Renal cortex interstitium (tissue), 11 donors: ENCODE results near the gene ANO2. TPM values are rescaled to one million over a fixed set of nuclear protein-coding genes. Genes with fewer than 3 reads are reported as not detected.
A peak's percentile ranks its signal among the peaks of the same experiment; 100 is the strongest.

Experiments used
- DNase-seq, 11 donors: peaks; one replicate each; pipeline ENCODE4 v3.0.0-alpha.2; 2013; ENCODE audit warnings: low read depth in 9 of 11, low spot score in 4 of 11; ENCODE audit errors: extremely low read depth in 1 of 11
- polyA plus RNA-seq, 3 donors: library from polyadenylated mRNA; unstranded; fragments of 120-200 nt; gene quantifications; one replicate each; pipeline ENCODE4 v1.2.1, GENCODE V29; 2013; ENCODE audit not compliant: insufficient read length in 3 of 3

The ANO2 gene
- polyA plus RNA-seq, 3 donors: 3.1 to 5.6 (median 5.2) TPM

- DNase-seq: no peak
Measured at GRCh38 chr12:5797661-5798060, 147.4 kb downstream of the ANO2 start.

- DNase-seq: no peak
Measured at GRCh38 chr12:5796959-5797225, 148.2 kb downstream of the ANO2 start.

DNA sequence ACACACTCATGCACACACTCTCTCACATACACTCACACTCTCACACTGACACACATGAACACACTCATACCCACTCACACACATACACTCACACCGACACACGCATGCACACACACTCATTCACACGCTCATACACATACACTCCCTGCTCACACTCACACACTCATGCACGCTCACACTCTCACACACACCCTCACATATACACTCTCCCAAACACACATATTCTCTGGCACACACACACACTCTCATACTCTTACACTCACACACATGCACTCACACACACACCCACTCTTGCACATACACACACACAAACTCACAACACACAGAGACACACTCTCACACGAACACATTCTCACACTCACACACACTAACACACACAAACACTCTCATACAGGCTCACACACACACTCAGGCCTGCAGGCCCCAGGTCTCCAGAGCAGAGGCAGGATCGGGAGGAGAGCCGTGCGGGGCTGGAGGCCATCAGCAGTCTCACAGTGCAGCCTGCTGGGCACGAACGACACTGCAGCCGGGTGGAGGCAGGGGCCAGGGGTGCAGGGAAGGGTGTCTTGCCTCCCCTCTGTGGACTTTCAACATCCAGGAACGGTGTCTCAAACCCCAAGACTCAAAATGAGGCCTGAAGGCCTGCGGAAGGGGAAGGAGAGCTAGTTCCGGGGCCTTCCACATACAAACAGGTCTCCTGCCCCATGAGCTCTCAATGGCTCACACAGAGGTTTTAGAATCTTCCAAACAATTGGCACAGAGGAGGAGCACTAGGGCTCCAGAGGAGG lies 148.7 kb downstream of the ANO2 start:
- peak in 4 of 11 donors; percentile 28 to 40 (median 36) for DNase-seq

GRCh38 chr12:5794156-5794555 lies 150.9 kb downstream of the ANO2 start:
- no peak for DNase-seq

DNA sequence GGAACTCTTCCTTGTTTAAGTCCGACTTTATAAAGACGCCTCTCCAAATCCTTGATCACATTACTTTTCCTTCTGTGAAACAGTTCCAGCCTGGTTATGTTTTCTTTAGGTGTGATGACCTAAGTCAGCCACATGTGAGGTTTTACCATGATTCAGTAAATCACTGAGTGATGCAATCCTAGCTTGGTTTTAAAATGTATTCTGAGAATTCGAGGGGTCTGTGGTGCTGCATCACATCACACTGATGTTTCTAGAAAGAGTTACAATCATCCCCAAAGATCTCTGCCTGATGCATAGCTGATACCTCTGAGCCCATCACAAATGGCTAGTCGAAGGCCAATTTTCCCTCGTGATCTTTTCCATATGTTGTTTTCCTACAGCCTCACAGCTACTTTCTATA lies 152.7 kb downstream of the ANO2 start:
- no peak for DNase-seq

DNA sequence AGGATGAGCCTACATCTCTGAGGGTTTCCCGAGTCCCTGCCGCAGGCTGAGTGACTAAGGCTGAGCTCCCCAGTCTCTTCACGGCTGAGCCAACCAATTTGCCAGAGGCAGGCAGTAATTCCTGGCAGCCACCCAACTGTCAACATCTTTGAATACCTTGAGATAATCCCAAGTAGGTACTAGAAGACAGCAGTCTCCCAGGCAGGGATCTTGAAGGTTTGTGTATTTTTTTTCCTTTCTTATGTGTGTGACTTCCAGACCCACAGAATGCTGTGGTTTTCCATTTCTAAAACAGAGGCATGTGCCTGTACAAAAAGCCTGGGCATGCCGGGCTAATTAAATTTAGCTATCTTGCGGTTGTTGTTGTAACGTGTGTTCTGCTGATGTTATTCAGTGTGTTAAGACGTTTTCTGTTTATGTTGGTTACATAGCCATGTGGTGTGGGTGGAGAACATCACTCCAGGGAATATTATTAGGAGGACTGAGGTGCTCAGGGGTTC lies 155.5 kb downstream of the ANO2 start:
- no peak for DNase-seq

GRCh38 chr12:5787828-5788227 lies 157.2 kb downstream of the ANO2 start:
- no peak for DNase-seq

DNA sequence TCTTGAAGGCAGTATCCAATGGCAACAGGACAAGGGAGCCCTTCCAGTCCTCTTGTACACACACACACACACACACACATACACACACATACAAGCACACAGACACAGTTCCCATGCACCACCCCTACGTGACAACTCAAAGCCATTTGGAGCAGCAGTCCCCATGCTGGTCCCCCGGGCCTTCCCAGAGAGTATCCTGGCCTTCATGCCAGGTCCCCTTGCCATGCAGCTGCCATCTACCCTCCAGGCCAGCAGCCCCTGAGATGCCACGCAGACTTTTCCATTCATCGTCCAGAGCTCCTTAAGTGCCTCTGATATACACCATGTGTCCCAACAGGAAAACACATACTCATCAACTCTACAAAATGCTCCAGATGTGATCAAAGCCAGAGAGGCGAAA lies 159.5 kb downstream of the ANO2 start:
- DNase-seq: no peak

- no peak for DNase-seq
Measured at GRCh38 chr12:5784462-5785130, 160.5 kb downstream of the ANO2 start.

DNA sequence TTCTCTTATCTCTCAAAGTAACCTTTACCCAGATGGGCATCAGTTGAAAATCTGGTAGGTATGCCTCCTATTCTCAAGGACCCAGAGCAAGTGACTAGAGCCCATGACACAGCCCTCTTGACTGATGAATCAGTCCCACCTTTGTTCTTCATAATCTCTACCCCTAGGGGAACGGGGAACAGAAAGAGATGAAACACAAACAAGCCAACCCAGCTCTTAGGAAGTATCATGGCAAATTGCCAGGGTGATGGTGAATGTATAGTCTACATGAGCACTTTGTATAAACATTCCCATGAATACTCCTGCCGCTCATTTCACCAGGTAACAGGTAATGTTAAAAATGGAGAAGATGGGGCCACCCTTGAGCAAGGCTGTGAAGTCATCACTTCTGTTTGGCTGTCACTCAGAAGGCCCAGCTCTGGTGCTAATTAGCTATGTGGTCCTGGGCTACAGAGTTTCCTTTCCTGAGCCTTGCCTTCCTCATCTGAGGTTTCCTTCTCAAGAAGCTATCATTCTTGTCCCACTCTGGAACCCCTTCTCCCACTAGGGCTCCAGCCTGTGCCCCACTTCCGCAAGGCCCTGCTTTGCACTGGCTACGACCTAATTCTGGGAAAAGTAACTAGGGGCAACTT lies 161.7 kb downstream of the ANO2 start:
- no peak for DNase-seq

- peak; percentile 29 to 69 (median 56) for DNase-seq
Measured at GRCh38 chr12:5780536-5780935, 164.5 kb downstream of the ANO2 start.

DNA sequence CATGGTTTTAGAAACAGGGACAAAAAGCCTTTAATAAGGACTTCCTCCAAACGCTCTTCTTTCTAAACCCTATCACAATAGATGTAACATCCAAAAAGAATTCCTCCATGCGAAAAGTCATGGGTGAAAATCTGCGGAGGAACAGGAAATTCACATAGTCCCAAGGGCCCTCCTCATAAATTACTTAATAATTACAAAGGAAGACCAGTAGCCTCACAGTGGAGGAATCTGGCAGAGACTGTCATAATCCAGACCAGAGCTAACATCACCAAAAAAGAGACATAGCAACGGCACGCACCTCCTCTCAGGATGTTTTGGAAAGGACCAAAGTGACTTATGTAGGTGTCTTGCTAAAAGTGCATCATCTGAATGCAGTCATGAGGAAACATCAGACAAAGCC lies 165.7 kb downstream of the ANO2 start:
- no peak for DNase-seq

DNA sequence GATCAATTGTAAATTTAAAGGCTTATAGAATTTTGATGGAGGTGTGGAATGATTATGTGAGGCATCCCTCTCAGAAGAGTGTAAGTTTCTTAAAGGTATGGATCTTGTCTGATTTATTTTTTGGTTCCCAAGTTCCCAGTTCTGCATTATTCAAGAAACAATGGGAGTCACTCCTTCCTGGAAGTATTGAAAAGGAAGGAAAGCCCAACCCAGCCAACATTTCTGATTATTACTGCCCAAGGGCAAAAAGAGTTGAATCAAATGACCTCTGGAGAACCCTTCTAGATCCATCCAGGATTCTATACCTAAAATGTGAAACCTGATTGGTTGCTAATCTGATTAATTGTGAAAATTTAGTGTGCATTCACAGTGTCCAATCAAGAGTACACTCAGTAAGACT lies 166.2 kb downstream of the ANO2 start:
- no peak for DNase-seq

DNA sequence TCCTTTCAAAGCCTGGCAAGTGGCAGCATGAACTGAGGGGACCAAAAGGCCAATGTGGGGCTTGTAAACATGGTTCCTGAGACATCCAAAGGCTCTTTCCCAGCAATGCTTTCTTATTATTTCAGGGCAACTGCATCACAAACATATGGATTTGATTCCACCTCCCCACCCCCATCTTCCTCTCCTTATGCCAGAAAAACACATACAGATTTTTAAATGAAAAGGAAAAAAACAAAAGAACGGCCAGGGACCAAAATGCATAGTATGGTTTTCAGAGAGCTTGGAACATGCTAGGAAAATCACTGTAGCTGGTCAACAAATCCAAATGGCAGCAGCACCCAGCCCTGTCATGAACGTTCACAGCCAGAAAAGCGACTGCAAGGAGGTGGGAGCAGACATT lies 167.6 kb downstream of the ANO2 start:
- no peak for DNase-seq

GRCh38 chr12:5776091-5776490 lies 169.0 kb downstream of the ANO2 start:
- DNase-seq: no peak

- DNase-seq: no peak
Measured at GRCh38 chr12:5773550-5773949, 171.5 kb downstream of the ANO2 start.

DNA sequence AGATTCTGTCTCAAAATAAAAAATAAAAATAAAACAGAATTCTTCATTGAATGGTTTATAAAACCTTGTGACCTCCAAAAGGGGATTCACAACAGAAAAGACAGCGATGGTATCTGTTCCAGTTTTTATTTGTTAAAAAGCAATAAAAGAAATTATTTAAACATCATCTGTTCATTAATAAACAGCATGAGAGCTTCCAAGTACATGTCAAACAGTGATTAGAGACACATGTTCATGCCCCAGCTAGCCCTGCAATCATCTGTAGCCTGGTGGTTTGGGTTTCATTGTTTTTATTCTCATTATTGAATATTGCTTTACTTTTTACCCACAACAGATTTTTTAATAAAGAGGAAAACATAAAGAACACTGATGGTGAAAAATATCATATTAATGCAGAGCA lies 173.3 kb downstream of the ANO2 start:
- no peak for DNase-seq

- DNase-seq: no peak
Measured at GRCh38 chr12:5770727-5771126, 174.3 kb downstream of the ANO2 start.

DNA sequence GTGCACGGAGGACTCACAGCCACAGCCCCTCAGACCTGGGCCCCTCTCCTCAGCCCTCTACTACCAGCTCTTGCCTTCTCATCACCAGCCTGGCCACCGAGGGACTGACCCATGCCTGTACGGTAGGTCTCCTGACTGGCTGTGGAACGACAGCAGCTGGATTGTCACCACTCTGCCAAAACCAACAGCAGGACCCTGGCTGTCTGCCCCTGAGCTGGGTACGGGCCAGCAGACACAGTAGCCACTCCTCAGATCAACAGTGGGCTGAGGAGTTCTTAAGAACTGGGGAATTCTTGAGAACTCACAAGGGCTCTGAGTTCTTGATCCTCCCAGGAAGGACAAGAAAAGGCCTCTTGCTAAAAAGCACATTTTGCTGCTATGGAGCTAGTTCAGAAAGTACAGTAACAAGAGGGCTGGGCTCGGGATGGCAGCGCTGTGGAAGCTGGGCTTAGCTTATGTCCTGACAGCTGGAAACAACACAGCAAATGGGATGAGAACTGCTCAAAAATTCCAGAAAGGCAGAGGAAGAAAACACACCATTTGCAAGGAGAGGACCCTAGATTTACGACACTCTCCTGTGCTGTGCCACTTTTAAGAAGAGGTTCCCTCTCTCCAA lies 176.4 kb downstream of the ANO2 start:
- no peak for DNase-seq

GRCh38 chr12:5768171-5768570 lies 176.9 kb downstream of the ANO2 start:
- DNase-seq: no peak
